K562 (cell line): ENCODE data around the gene APCDD1L. TPM values are rescaled to one million over a fixed set of nuclear protein-coding genes. Genes with fewer than 3 reads are reported as not detected.

Experiments used
- CBFA2T3 ChIP-seq: fragments of 450-650 bp; IDR thresholded peaks from 2 replicates; pipeline ENCODE4 v1.6.1; 2017
- CBX5 ChIP-seq: IDR thresholded peaks from 2 replicates; pipeline ENCODE4 v1.6.1; 2014; ENCODE audit warnings: low read depth, borderline replicate concordance
- ETV5 ChIP-seq: sonication (generic); formaldehyde crosslinking; IDR thresholded peaks from 2 replicates; pipeline ENCODE4 v1.4.0; 2020; ENCODE audit warnings: low read depth, mild to moderate bottlenecking, missing genetic modification reagents
- HNRNPK ChIP-seq: fragments of 200-400 bp; formaldehyde crosslinking; IDR thresholded peaks from one replicate; pipeline ENCODE4 v1.6.1; 2018; ENCODE audit warnings: mild to moderate bottlenecking, low read depth, low read length; ENCODE audit not compliant: poor library complexity, severe bottlenecking
- JUND ChIP-seq, 2 experiments: IDR thresholded peaks; 2 replicates in 1 of 2; 3 replicates in 1 of 2; pipeline ENCODE4 v1.6.1; 2011; ENCODE audit warnings: borderline replicate concordance in 2 of 2, low read depth in 2 of 2, low read length in 2 of 2, improper control_type of control experiment in 1 of 2, missing biosample characterization in 1 of 2, missing genetic modification characterization in 1 of 2, missing genetic modification reagents in 1 of 2
- KDM1A ChIP-seq, 2 experiments: fragments of 450-650 bp; IDR thresholded peaks; 2 replicates each; pipeline ENCODE4 v1.6.1; 2016; ENCODE audit warnings: mild to moderate bottlenecking in 2 of 2
- PHF20 ChIP-seq: fragments of 450-650 bp; IDR thresholded peaks from 2 replicates; pipeline ENCODE4 v1.6.1; 2018; ENCODE audit not compliant: partially characterized antibody
- POLR2B ChIP-seq: fragments of 450-650 bp; IDR thresholded peaks from 2 replicates; pipeline ENCODE4 v1.6.1; 2018; ENCODE audit warnings: low read depth; ENCODE audit not compliant: partially characterized antibody
- SMARCA5 ChIP-seq: fragments of 450-650 bp; IDR thresholded peaks from 2 replicates; pipeline ENCODE4 v1.6.1; 2016
- TEAD1 ChIP-seq, 2 experiments: fragments of 450-650 bp in 1 of 2; sonication (generic) in 1 of 2; formaldehyde crosslinking; IDR thresholded peaks; 2 replicates each; pipeline versions ENCODE4 v1.4.0 to v1.8.0; 2020 to 2022; ENCODE audit warnings: mild to moderate bottlenecking in 2 of 2, missing genetic modification reagents in 1 of 2
- YY1 ChIP-seq, 3 experiments: IDR thresholded peaks; 2 replicates each; pipeline ENCODE4 v1.6.1; 2011; ENCODE audit warnings: low read length in 2 of 3, mild to moderate bottlenecking in 2 of 3, moderate library complexity in 2 of 3, borderline replicate concordance in 1 of 3, control low read depth in 1 of 3, low read depth in 1 of 3; ENCODE audit not compliant: insufficient read depth in 3 of 3, insufficient replicate concordance in 2 of 3, control insufficient read depth in 1 of 3, insufficient read length in 1 of 3; ENCODE audit errors: extremely low read depth in 1 of 3
- ZNF133 ChIP-seq: fragments of 250-450 bp; sonication (Bioruptor Pico); IDR thresholded peaks from 2 replicates; pipeline ENCODE4 v1.4.0; 2020; ENCODE audit warnings: mild to moderate bottlenecking
- ZNF165 ChIP-seq: fragments of 250-450 bp; sonication (Bioruptor Pico); IDR thresholded peaks from 2 replicates; pipeline ENCODE4 v1.4.0; 2020; ENCODE audit warnings: borderline replicate concordance
- ZNF584 ChIP-seq: fragments of 200-800 bp; sonication (Bioruptor generic); IDR thresholded peaks from 2 replicates; pipeline ENCODE4 v1.6.1; 2016; ENCODE audit warnings: low read depth, mild to moderate bottlenecking, missing genetic modification characterization, missing compliant biosample characterization
- polyA plus RNA-seq, 8 experiments: library from polyadenylated mRNA; depleted of rRNA in 4 of 8; stranded (reverse) in 5 of 8; unstranded in 3 of 8; fragments of >200 nt; fragmentation: Nextera tagmentation in 2 of 8; fragmentation: Illumina TruSeq in 1 of 8; extraction: Ambion mirVana in 2 of 8; extraction: Trizol in 1 of 8; gene quantifications; 2 replicates each; pipeline versions ENCODE4 v1.2.1 to v1.2.3, GENCODE V29; 2011 to 2014; ENCODE audit warnings: inconsistent platforms in 1 of 8, missing spikeins in 1 of 8
- total RNA-seq, 7 experiments: library from RNA; depleted of rRNA in 6 of 7; stranded (reverse); fragments of >200 nt in 6 of 7; fragmentation: Illumina TruSeq in 2 of 7; extraction: Trizol in 2 of 7; gene quantifications; 2 replicates each; pipeline versions ENCODE4 v1.2.1 to v1.2.3, GENCODE V29; 2011 to 2021; ENCODE audit warnings: low replicate concordance in 1 of 7
- TF ChIP-seq, protein P1 (sequence below), 2 experiments: fragments of 450-650 bp; IDR thresholded peaks; 2 replicates each; pipeline ENCODE4 v1.6.1; 2018; ENCODE audit warnings: mild to moderate bottlenecking in 2 of 2, low read depth in 1 of 2; ENCODE audit not compliant: partially characterized antibody in 2 of 2
- TF ChIP-seq, protein P2 (sequence below), 2 experiments: fragments of 450-650 bp; IDR thresholded peaks; 2 replicates each; pipeline ENCODE4 v1.6.1; 2016; ENCODE audit warnings: mild to moderate bottlenecking in 2 of 2, borderline replicate concordance in 1 of 2, low read depth in 1 of 2, moderate library complexity in 1 of 2

The APCDD1L gene
- total and polyA plus RNA-seq, 9 of the 15 experiments (the other 6 are each of a cell fraction or from before 2014, with no cell fraction given): not detected

DNA sequence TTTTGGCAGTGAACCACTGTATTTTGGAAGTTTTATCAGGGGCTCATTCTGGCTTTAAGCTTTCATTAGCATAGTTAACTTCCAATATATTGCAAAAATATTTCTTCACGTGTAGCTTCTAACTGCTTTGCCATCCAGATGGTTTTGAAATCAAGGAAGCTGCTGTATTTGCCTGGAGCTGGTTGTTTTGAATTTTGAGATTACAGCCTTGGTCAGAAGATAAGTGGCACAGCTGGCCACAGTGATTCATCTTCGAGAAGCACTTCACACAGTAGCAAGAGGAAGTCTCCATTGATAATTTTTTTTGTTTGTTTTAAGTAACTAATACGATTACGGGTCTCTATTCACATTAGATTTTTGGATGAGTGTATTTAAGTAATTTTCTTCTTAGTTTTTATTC lies 3.8 kb downstream of the APCDD1L start (continued):
- TF ChIP-seq CBX5 (no peak), ZNF584 (CRISPR knock-in tag) (no peak), POLR2B (no peak), TEAD1 (CRISPR knock-in tag; IDR thresholded peaks at IDR 0.05) (no peak), KDM1A (IDR thresholded peaks at IDR 0.05) (peak; percentile 64 to 70; a peak in 3 of 4 replicates), HNRNPK (no peak), ZNF133 (no peak), ZNF165 (CRISPR knock-in tag) (no peak), YY1 (IDR thresholded peaks at IDR 0.05; ENCODE audit: borderline replicate concordance in 1 of 3, control insufficient read depth in 1 of 3, extremely low read depth in 1 of 3, insufficient read depth in 3 of 3, insufficient read length in 1 of 3, insufficient replicate concordance in 2 of 3, low read depth in 1 of 3, low read length in 2 of 3) (no peak), CBFA2T3 (peak; percentile 80), SMARCA5 (no peak), ETV5 (CRISPR knock-in tag) (no peak), PHF20 (no peak), JUND (IDR thresholded peaks at IDR 0.05; ENCODE audit: borderline replicate concordance, low read depth, low read length) (peak; percentile 28; the same call in 1 of the 2 replicates), JUND (tag; IDR thresholded peaks at IDR 0.05; ENCODE audit: borderline replicate concordance, low read depth, low read length) (no peak; the same call in 2 of the 3 replicates)
- TF ChIP-seq, protein P1, sequence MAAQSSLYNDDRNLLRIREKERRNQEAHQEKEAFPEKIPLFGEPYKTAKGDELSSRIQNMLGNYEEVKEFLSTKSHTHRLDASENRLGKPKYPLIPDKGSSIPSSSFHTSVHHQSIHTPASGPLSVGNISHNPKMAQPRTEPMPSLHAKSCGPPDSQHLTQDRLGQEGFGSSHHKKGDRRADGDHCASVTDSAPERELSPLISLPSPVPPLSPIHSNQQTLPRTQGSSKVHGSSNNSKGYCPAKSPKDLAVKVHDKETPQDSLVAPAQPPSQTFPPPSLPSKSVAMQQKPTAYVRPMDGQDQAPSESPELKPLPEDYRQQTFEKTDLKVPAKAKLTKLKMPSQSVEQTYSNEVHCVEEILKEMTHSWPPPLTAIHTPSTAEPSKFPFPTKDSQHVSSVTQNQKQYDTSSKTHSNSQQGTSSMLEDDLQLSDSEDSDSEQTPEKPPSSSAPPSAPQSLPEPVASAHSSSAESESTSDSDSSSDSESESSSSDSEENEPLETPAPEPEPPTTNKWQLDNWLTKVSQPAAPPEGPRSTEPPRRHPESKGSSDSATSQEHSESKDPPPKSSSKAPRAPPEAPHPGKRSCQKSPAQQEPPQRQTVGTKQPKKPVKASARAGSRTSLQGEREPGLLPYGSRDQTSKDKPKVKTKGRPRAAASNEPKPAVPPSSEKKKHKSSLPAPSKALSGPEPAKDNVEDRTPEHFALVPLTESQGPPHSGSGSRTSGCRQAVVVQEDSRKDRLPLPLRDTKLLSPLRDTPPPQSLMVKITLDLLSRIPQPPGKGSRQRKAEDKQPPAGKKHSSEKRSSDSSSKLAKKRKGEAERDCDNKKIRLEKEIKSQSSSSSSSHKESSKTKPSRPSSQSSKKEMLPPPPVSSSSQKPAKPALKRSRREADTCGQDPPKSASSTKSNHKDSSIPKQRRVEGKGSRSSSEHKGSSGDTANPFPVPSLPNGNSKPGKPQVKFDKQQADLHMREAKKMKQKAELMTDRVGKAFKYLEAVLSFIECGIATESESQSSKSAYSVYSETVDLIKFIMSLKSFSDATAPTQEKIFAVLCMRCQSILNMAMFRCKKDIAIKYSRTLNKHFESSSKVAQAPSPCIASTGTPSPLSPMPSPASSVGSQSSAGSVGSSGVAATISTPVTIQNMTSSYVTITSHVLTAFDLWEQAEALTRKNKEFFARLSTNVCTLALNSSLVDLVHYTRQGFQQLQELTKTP (IDR thresholded peaks at IDR 0.05; ENCODE audit: low read depth in 1 of 2, partially characterized antibody in 2 of 2): no peak
- TF ChIP-seq, protein P2, sequence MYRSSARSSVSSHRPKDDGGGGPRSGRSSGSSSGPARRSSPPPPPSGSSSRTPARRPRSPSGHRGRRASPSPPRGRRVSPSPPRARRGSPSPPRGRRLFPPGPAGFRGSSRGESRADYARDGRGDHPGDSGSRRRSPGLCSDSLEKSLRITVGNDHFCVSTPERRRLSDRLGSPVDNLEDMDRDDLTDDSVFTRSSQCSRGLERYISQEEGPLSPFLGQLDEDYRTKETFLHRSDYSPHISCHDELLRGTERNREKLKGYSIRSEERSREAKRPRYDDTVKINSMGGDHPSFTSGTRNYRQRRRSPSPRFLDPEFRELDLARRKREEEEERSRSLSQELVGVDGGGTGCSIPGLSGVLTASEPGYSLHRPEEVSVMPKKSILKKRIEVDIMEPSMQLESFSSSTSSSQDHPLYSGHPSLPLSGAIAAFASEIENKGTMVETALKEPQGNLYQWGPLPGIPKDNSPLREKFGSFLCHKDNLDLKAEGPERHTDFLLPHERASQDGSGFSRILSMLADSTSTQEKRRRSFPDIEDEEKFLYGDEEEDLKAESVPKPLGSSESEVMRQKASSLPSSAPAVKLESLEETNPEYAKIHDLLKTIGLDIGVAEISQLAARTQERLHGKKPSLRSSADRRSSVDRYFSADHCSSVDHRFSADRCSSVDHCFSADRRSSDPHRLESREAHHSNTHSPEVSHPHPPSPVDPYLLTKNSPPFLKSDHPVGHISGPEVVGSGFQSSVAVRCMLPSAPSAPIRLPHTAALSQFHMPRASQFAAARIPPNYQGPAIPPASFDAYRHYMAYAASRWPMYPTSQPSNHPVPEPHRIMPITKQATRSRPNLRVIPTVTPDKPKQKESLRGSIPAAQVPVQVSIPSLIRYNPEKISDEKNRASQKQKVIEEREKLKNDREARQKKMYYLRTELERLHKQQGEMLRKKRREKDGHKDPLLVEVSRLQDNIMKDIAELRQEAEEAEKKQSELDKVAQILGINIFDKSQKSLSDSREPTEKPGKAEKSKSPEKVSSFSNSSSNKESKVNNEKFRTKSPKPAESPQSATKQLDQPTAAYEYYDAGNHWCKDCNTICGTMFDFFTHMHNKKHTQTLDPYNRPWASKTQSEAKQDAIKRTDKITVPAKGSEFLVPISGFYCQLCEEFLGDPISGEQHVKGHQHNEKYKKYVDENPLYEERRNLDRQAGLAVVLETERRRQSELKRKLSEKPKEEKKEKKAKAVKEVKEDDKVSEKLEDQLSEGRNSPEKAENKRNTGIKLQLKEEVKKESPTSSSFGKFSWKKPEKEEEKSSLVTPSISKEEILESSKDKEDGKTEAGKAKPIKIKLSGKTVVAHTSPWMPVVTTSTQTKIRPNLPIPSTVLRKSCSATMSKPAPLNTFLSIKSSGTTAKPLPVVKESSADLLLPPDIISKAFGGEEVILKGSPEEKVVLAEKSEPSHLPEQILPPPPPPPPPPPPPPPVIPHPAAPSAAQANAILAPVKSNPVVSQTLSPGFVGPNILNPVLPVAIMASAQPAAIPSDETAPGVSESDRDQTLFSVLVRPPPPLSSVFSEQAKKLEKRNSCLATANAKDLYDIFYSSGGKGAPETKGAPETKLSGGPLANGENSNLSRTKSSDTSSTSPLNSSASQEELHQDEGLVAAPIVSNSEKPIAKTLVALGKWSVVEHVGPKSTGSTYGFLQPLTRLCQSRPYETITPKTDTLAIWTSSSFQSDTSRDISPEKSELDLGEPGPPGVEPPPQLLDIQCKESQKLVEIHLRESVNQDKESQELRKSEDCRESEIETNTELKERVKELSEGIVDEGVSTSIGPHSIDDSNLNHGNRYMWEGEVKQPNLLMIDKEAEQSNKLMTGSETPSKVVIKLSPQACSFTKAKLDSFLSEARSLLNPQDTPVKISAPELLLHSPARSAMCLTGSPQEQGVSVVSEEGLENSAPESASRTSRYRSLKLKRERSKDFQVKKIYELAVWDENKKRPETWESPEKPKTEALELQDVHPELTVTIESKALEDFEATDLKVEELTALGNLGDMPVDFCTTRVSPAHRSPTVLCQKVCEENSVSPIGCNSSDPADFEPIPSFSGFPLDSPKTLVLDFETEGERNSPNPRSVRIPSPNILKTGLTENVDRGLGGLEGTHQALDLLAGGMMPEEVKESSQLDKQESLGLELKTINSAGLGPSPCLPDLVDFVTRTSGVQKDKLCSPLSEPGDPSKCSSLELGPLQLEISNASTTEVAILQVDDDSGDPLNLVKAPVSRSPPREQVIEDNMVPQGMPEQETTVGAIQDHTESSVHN (IDR thresholded peaks at IDR 0.05; ENCODE audit: borderline replicate concordance in 1 of 2, low read depth in 1 of 2): no peak
